ENCODE measurements around the gene FOXF1.

Gene FOXF1

DNA sequence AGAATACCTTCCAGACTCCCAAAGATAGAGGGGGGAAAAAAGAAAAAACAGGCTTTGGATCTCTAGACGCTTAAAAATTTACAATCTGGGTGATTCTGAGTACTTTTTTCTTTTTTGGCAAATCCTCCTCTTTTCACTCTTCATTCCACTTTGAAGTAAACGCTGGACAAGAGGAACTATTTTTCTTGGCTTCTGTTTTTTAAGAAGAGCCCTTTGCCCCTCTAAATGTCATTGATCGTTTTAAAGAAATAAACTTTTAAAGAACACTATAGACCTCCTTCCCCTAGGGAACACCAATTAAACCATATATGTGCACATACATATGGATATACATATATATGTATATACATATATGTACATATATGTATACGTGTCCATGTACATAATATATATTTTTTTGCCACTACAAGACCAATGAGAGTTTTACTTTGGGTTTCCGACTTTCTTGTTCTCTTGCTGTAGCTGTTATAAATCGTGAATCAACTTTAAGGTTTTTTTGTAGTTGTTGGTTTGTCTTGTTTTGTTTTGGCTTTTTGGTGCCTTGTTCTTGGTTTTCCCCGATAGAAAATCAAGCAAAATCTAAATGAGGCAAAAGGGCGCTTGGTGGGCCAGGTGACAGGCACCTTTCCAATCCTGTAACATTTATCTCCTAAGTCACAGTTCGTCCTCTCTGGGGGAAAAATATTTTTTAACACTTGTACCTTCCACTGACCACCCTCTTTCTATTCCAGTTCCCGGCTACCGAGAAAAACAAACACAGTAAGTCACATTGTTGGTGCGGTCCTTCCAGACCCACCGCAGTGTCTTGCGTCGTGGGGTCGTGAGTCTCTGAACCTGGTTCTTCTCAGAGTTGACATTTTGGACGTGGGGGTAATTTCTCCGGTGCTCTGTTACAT lies 4.4 kb downstream of the FOXF1 start:
- H3K36me3 ChIP-seq (ENCODE audit: control insufficient read depth, insufficient read depth, low read length), result no peaks in the 10 kb centered on the region
- no peak overlapping the region for H3K9ac ChIP-seq (ENCODE audit: low read depth, low read length)
- no peak overlapping the region for H3K4me3 ChIP-seq (ENCODE audit: low read depth, low read length)
- no peaks in the 10 kb centered on the region for H3K9me3 ChIP-seq (ENCODE audit: control insufficient read depth, insufficient read depth, low read length)
- peaks cover 94% of the 10 kb centered on the region for H3K27me3 ChIP-seq (ENCODE audit: control insufficient read depth, insufficient read depth, low read length)
- no peaks in the 10 kb centered on the region for H3K4me1 ChIP-seq (ENCODE audit: control insufficient read depth, insufficient read depth, low read length)

DNA sequence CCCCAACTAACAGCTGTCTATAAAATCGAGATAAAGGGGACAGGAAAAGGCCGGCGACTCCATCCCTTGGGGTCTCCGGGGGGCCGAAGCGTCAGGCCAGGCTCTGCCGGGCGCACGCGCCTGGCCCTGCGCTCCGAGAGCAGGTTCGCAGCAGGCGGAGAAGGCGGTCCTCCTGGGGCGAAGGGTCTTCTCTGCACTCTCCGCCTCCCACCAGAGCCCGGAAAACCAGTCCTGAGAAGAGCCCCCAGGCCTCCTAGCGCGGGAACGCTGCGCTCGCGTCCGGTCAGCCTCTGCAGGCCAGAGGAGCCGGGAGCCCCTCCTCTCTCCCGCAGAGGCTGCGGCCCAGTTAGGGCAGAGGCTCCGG lies 5.1 kb downstream of the FOXF1 start:
- no peaks in the 10 kb centered on the region for H3K9me3 ChIP-seq (ENCODE audit: control insufficient read depth, insufficient read depth, low read length)
- no peaks in the 10 kb centered on the region for H3K36me3 ChIP-seq (ENCODE audit: control insufficient read depth, insufficient read depth, low read length)
- H3K4me1 ChIP-seq (ENCODE audit: control insufficient read depth, insufficient read depth, low read length), result no peaks in the 10 kb centered on the region
- no peak overlapping the region for H3K4me3 ChIP-seq (ENCODE audit: low read depth, low read length)
- H3K27me3 ChIP-seq (ENCODE audit: control insufficient read depth, insufficient read depth, low read length), result peaks cover 93% of the 10 kb centered on the region
- H3K9ac ChIP-seq (ENCODE audit: low read depth, low read length), result no peak overlapping the region

DNA sequence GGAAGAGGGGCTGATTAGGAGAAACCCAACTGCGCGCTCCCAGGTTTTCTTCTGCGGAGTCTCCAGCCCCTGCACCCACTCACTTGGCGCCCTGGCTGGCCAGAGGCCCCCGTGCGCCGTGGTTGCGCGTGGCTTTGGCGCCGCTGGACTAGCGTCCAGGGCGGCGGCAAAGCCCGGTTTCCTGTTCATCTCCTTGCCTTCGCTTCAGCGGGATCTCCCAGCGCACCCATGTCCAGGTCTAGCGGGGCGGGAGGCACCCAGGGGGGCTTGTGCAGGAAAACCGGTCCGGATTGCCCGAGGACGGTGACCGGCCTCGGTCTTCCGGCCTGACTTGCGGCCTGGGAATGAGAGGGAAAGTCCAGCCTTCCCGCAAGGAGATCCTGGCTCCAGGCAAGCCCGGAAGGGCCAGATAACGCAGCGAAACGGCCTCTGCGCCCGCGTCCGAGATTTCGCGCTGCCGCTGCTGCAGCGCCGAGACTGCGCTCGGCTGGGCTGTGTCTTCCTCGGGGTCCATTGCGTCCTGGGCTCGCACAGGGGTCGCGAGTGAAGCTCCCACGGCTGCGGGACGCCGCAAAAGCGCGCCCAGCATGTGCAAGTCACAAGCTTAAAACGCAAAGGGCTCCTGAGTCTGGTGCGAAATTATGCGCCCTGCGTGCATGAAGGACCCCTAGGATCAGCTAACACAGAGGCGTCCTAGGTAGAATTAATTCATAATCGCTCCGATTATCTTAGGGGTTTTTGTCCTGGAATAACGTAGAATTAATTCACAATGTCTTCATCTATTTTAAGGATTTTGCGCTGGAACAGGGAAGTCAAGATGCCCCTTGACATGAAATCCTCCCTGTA lies 5.7 kb downstream of the FOXF1 start:
- peaks cover 89% of the 10 kb centered on the region for H3K27me3 ChIP-seq (ENCODE audit: control insufficient read depth, insufficient read depth, low read length)
- peak overlapping the region; percentile 32 for H3K4me3 ChIP-seq (ENCODE audit: low read depth, low read length)
- no peaks in the 10 kb centered on the region for H3K36me3 ChIP-seq (ENCODE audit: control insufficient read depth, insufficient read depth, low read length)
- no peaks in the 10 kb centered on the region for H3K9me3 ChIP-seq (ENCODE audit: control insufficient read depth, insufficient read depth, low read length)
- no peaks in the 10 kb centered on the region for H3K4me1 ChIP-seq (ENCODE audit: control insufficient read depth, insufficient read depth, low read length)
- no peak overlapping the region for H3K9ac ChIP-seq (ENCODE audit: low read depth, low read length)

GRCh38 chr16:86516623-86517003 lies 6.3 kb downstream of the FOXF1 start:
- H3K9ac ChIP-seq (ENCODE audit: low read depth, low read length), result no peak overlapping the region
- peak overlapping the region; percentile 32 for H3K4me3 ChIP-seq (ENCODE audit: low read depth, low read length)
- H3K27me3 ChIP-seq (ENCODE audit: control insufficient read depth, insufficient read depth, low read length), result peaks cover 84% of the 10 kb centered on the region
- H3K36me3 ChIP-seq (ENCODE audit: control insufficient read depth, insufficient read depth, low read length), result no peaks in the 10 kb centered on the region
- no peaks in the 10 kb centered on the region for H3K9me3 ChIP-seq (ENCODE audit: control insufficient read depth, insufficient read depth, low read length)
- H3K4me1 ChIP-seq (ENCODE audit: control insufficient read depth, insufficient read depth, low read length), result no peaks in the 10 kb centered on the region

DNA sequence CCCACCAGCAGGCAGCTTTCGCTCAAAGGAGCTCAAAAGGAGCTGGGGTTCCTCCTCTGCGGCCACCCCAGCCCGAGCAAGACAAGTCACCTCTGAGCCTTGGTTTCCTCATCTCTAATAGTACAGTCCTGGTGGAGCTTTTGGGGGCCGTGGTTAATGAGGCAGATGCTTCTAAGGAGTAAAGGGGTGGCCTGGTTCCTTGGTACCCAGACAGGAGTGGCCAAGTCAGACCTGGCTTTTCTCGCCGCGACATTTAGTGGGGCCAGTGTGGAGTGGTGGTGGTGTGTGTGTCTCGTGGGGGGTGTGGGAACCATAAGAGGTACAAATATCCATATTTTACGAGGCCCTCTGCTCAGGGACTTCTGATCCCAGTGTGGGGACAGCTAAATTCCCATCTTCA lies 6.7 kb downstream of the FOXF1 start:
- Histone ChIP-seq H3K4me3 (ENCODE audit: low read depth, low read length) (peak overlapping the region; percentile 13), H3K27me3 (ENCODE audit: control insufficient read depth, insufficient read depth, low read length) (peaks cover 80% of the 10 kb centered on the region), H3K36me3 (ENCODE audit: control insufficient read depth, insufficient read depth, low read length) (no peaks in the 10 kb centered on the region), H3K4me1 (ENCODE audit: control insufficient read depth, insufficient read depth, low read length) (no peaks in the 10 kb centered on the region), H3K9ac (ENCODE audit: low read depth, low read length) (no peak overlapping the region), H3K9me3 (ENCODE audit: control insufficient read depth, insufficient read depth, low read length) (no peaks in the 10 kb centered on the region)

DNA sequence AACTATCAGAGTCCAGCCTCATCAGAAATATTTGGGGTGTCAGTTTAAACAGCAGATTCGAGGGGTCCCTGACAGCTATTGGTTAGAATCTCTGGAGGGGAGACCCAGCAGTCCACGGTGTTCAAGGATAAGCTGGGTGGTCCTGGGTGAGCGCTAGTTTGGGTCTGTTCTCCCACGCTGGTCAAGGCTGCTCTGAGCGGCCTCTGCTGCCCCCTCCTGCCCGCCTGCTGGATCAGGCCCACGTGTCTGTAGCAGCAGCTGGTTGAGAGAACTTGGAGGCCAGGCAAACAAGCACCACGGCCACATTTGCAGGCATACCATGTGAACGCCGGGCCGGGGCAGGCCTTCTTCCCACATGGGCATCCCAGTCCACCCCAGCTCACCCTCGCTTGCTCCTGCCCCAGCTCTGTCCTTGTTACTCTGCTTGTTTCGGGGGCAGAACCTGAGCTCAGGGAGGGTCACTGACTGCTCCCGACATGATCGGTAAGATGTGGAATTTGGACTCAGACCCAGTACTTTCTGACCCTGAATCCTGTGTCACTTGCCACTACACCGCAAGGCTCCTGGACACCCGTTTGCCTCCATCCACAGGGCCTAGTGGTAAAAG lies 7.4 kb downstream of the FOXF1 start:
- Histone ChIP-seq H3K9ac (ENCODE audit: low read depth, low read length) (no peak overlapping the region), H3K4me1 (ENCODE audit: control insufficient read depth, insufficient read depth, low read length) (no peaks in the 10 kb centered on the region), H3K27me3 (ENCODE audit: control insufficient read depth, insufficient read depth, low read length) (peaks cover 73% of the 10 kb centered on the region), H3K9me3 (ENCODE audit: control insufficient read depth, insufficient read depth, low read length) (no peaks in the 10 kb centered on the region), H3K4me3 (ENCODE audit: low read depth, low read length) (peak overlapping the region; percentile 13), H3K36me3 (ENCODE audit: control insufficient read depth, insufficient read depth, low read length) (no peaks in the 10 kb centered on the region)

DNA sequence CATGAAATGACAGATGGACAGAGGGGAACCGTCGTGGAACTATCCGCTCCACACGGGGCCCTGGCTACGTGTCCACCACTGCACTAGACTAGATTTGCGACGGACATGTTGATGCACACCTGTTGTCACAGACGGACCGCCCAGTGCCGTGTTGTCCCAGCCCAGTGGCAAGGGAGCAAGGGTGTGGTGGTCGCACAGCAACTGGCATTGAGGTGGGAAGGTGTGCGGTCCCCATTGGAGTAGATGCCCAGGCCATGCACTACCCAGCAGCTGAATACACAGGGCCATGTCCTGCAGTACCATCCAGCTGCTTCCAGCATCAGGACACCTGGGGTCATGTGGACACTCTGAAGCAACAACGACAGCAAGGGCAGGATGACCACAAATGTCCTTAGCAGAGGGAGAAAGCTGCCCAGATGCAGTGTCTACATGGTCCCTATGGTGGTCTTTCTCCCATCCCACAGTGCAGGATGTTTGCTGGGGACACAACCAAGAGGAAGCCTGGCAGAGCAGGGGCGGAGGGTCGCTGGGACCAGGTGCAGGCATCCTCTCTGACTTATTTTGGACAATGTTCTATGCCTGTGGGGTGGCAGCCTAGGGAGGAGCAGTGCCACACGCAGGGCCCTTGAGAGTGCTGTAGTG lies 8.8 kb downstream of the FOXF1 start:
- no peaks in the 10 kb centered on the region for H3K36me3 ChIP-seq (ENCODE audit: control insufficient read depth, insufficient read depth, low read length)
- no peak overlapping the region for H3K9ac ChIP-seq (ENCODE audit: low read depth, low read length)
- no peaks in the 10 kb centered on the region for H3K4me1 ChIP-seq (ENCODE audit: control insufficient read depth, insufficient read depth, low read length)
- H3K27me3 ChIP-seq (ENCODE audit: control insufficient read depth, insufficient read depth, low read length), result peaks cover 59% of the 10 kb centered on the region
- no peaks in the 10 kb centered on the region for H3K9me3 ChIP-seq (ENCODE audit: control insufficient read depth, insufficient read depth, low read length)
- no peak overlapping the region for H3K4me3 ChIP-seq (ENCODE audit: low read depth, low read length)

DNA sequence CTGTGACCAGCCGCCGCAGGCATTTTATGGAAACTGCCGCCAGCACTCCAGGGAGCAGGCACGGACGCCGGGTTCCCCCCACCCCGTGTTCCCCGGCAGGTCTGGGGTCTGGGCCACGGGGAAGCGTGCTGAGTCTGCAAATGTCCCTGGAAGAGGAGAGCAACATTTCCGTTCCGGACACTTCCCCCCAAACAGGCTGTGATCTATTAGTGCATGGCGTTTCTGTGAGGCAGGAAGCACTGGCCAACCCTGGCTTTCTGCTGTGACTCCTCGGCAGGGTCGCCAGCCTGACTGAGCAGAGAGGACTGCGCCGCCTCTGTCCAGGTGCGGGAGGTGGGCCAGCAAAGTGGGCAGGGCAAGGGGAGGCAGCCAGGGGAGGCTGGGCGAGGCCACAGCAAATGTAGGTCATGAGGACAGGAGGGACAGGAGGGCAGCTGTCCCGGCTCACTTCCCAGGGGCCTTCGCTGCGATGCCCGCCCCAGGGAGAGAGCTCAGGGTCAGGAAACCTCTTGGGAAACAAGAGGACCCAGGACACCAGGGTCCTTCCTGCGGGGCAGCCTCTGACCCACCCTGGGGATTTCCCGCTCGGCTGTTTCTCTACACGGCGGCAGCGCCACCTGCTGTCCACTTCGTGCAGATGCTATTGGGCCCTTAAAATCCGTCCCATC lies 9.5 kb downstream of the FOXF1 start:
- Histone ChIP-seq H3K36me3 (ENCODE audit: control insufficient read depth, insufficient read depth, low read length) (no peaks in the 10 kb centered on the region), H3K9me3 (ENCODE audit: control insufficient read depth, insufficient read depth, low read length) (no peaks in the 10 kb centered on the region), H3K9ac (ENCODE audit: low read depth, low read length) (no peak overlapping the region), H3K4me1 (ENCODE audit: control insufficient read depth, insufficient read depth, low read length) (no peaks in the 10 kb centered on the region), H3K4me3 (ENCODE audit: low read depth, low read length) (no peak overlapping the region), H3K27me3 (ENCODE audit: control insufficient read depth, insufficient read depth, low read length) (peaks cover 53% of the 10 kb centered on the region)

DNA sequence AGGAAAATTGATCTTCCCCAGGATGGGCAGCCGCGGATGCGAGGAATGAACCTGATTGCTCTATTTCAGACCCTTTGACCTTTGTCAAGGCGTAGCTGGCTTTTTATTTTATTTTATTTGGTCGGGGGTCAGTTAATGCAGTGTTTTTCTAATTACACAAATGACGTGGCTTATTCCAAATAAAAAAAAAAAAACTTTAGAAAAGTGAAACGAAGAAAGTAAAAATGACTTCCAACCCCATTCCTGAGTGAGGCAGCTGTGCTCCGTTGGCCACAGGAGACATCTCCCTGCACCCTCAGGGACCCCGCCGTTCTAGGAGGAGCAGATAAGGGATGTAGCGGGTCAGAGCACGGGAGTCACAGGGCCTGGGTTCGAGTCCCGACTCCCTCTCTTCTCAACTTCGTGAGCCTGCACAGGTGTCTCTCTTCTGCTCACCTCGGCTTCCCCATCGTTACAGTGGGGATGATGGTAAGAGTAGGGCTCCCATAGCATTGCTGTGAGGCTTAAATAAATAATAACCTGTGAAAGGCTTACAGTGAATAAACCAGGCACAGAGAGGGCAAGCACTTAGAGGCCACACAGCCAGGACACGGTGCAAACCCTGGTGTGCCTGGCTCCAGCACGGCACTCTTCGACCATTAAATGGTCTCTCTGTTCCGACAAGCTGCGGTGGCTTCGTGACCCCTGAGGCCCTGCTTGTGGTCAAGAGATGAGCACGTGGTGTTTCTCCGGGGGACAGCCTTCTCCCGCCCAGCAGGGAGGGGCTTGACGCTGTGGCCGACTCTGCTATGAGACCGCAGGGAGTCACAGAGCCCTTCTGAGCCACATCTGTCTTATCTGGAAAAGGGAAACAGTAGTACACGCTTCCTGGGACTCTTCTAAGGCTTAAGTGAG lies 10.2 kb downstream of the FOXF1 start:
- no peak overlapping the region for H3K4me3 ChIP-seq (ENCODE audit: low read depth, low read length)
- no peak overlapping the region for H3K9ac ChIP-seq (ENCODE audit: low read depth, low read length)
- H3K27me3 ChIP-seq (ENCODE audit: control insufficient read depth, insufficient read depth, low read length), result peaks cover 45% of the 10 kb centered on the region
- H3K9me3 ChIP-seq (ENCODE audit: control insufficient read depth, insufficient read depth, low read length), result no peaks in the 10 kb centered on the region
- H3K4me1 ChIP-seq (ENCODE audit: control insufficient read depth, insufficient read depth, low read length), result no peaks in the 10 kb centered on the region
- no peaks in the 10 kb centered on the region for H3K36me3 ChIP-seq (ENCODE audit: control insufficient read depth, insufficient read depth, low read length)

DNA sequence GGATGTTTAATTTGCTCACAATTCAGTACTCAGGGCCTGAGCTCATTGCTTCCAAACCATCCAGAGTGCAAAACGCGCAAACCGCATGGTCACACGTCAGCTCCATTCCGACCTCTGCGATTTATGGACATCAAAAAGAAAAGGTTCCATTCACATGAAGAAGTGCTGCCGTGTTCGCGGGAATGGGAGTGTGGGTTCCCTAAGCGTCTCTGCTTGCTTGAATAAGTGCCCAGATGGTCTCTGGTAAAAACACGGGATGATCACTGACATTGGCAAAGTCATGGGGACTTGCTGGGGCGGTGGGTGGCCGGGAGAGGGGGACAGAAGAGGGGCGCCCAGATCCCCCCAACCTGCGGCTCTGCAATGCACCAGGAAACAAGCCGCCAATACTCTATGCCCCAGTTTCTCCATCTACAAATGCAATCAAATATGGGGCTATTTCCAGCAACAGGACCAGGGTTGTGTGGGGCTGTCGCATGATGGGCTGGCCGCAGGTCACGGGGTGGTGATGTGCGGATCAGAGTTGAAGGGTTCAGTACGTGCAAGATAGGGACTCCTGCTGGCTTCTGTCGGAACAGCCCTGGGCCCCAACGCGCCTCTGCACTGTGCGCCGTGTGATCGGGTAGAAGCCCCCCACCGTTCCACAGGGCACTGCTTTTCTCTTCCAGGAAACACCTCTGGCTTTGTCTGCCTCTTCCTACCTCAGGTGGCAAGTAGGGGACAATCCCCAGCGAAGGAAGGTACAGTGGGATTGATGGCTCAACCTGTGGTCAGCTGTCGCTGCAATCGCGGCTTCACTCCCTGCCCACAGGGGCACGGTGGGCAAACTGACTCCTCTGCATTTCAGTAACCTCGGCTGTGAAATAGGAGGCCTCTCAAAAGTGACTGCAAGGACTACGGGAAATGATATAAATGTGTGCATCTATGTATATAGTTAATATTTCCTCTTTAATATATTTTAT lies 11.2 kb downstream of the FOXF1 start:
- Histone ChIP-seq H3K9ac (ENCODE audit: low read depth, low read length) (no peak overlapping the region), H3K27me3 (ENCODE audit: control insufficient read depth, insufficient read depth, low read length) (peaks cover 35% of the 10 kb centered on the region)

More for the DNA sequence above, 11.2 kb downstream of the FOXF1 start:
- no peak overlapping the region for H3K4me3 ChIP-seq (ENCODE audit: low read depth, low read length)
- H3K36me3 ChIP-seq (ENCODE audit: control insufficient read depth, insufficient read depth, low read length), result no peaks in the 10 kb centered on the region
- no peaks in the 10 kb centered on the region for H3K4me1 ChIP-seq (ENCODE audit: control insufficient read depth, insufficient read depth, low read length)
- H3K9me3 ChIP-seq (ENCODE audit: control insufficient read depth, insufficient read depth, low read length), result no peaks in the 10 kb centered on the region
